Uterus (tissue), 2 donors: ENCODE data around the gene NBEAL2.

Source experiments
- POLR2A ChIP-seq, 2 donors: fragments of 450-650 bp; IDR thresholded peaks; one replicate each; pipeline ENCODE4 v1.6.1; 2016; ENCODE audit warnings: antibody characterized with exemption in 2 of 2, mild to moderate bottlenecking in 1 of 2, moderate library complexity in 1 of 2
- TF ChIP-seq, protein P1 (sequence below), 4 experiments: fragments of 200-600 bp in 2 of 4; fragments of 450-650 bp in 2 of 4; sonication (generic) in 2 of 4; IDR thresholded peaks; one replicate each; pipeline ENCODE4 v1.5.1; 2016 to 2019; ENCODE audit warnings: antibody characterized with exemption in 4 of 4, mild to moderate bottlenecking in 2 of 4, moderate library complexity in 1 of 4

DNA sequence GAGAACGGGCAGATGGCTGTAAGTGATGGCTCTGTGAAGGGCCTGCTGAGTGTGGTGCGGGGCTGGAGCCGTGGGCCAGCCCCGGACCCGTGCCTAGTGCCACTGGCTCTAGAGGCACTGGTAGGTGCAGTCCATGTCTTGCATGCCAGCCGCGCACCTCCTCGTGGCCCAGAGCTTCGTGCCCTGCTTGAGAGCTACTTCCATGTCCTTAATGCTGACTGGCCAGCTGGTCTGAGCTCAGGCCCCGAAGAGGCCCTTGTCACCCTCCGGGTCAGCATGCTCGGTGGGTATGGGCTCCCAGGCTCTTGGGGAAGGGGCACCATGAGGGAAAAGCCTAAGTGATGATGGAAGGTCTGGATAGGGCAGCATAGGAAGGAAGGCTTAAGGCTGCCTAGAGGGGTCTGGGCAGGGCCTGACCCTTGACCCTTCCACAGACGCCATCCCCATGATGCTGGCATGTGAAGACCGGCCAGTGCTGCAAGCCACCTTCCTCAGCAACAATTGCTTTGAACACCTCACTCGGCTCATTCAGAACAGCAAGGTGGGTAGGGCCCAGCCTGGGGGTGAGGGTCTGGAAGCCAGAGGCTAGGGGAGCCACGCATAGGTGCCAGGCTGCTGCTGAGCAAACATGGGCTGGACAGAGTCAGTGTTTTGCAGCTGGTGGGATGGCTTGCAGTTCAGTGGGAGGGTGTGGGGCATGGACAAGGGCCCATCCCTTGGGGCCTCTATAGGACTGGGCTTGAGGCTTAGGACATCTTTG is 12.1 kb downstream of the NBEAL2 start:
- TF ChIP-seq POLR2A (IDR thresholded peaks at IDR 0.05), result no peak
- TF ChIP-seq, protein P1, sequence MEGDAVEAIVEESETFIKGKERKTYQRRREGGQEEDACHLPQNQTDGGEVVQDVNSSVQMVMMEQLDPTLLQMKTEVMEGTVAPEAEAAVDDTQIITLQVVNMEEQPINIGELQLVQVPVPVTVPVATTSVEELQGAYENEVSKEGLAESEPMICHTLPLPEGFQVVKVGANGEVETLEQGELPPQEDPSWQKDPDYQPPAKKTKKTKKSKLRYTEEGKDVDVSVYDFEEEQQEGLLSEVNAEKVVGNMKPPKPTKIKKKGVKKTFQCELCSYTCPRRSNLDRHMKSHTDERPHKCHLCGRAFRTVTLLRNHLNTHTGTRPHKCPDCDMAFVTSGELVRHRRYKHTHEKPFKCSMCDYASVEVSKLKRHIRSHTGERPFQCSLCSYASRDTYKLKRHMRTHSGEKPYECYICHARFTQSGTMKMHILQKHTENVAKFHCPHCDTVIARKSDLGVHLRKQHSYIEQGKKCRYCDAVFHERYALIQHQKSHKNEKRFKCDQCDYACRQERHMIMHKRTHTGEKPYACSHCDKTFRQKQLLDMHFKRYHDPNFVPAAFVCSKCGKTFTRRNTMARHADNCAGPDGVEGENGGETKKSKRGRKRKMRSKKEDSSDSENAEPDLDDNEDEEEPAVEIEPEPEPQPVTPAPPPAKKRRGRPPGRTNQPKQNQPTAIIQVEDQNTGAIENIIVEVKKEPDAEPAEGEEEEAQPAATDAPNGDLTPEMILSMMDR (IDR thresholded peaks at IDR 0.05), result no peak
